ENCODE measurements around the gene HSPB6.

The HSPB6 gene

GRCh38 chr19:35752746-35753350 is 4.0 kb downstream of the HSPB6 start:
- Histone ChIP-seq H3K79me2 (ENCODE audit: insufficient read depth, low read length) (peaks cover 4% of the 10 kb centered on the region), H4K20me1 (ENCODE audit: low read depth, low read length) (no peaks in the 10 kb centered on the region), H3F3A (ENCODE audit: insufficient read depth) (no peaks in the 10 kb centered on the region), H3K27me3 (ENCODE audit: low read length) (no peaks in the 10 kb centered on the region), H3K27ac (ENCODE audit: low read depth, low read length) (no peak overlapping the region), H3K4me3 (ENCODE audit: insufficient read depth, low read length, poor library complexity, severe bottlenecking) (no peak overlapping the region), H3K9me3 (ENCODE audit: insufficient read depth, low read length) (no peaks in the 10 kb centered on the region), H3K4me2 (ENCODE audit: low read depth, low read length, poor library complexity, severe bottlenecking) (no peak overlapping the region), H3K36me3 (ENCODE audit: low read length) (no peaks in the 10 kb centered on the region), H3K9ac (ENCODE audit: low read length) (no peak overlapping the region), H2AFZ (ENCODE audit: low read depth, low read length, severe bottlenecking) (no peak overlapping the region), H3K9me2 (replicated peaks; ENCODE audit: insufficient read depth, low read length) (no peaks in the 10 kb centered on the region)
- TF ChIP-seq EZH2phosphoT487 (conservative IDR thresholded peaks at IDR 0.05; ENCODE audit: low read length) (no peak), CTCF (IDR thresholded peaks at IDR 0.05; ENCODE audit: insufficient read depth, low read length, poor library complexity, severe bottlenecking) (no peak)

- H3K36me3 ChIP-seq (ENCODE audit: low read length), result no peaks in the 10 kb centered on the region
- no peak overlapping the region for H3K4me3 ChIP-seq (ENCODE audit: insufficient read depth, low read length, poor library complexity, severe bottlenecking)
- no peaks in the 10 kb centered on the region for H3K9me2 ChIP-seq (replicated peaks; ENCODE audit: insufficient read depth, low read length)
- H3F3A ChIP-seq (ENCODE audit: insufficient read depth), result peaks cover 1% of the 10 kb centered on the region; the same call in 1 of the 2 replicates
- TF ChIP-seq CTCF (IDR thresholded peaks at IDR 0.05; ENCODE audit: insufficient read depth, low read length, poor library complexity, severe bottlenecking) (no peak), EZH2phosphoT487 (conservative IDR thresholded peaks at IDR 0.05; ENCODE audit: low read length) (no peak)
- H3K9ac ChIP-seq (ENCODE audit: low read length), result no peak overlapping the region
- H3K79me2 ChIP-seq (ENCODE audit: insufficient read depth, low read length), result peaks cover 4% of the 10 kb centered on the region
- no peak overlapping the region for H2AFZ ChIP-seq (ENCODE audit: low read depth, low read length, severe bottlenecking)
- H4K20me1 ChIP-seq (ENCODE audit: low read depth, low read length), result no peaks in the 10 kb centered on the region
- no peaks in the 10 kb centered on the region for H3K9me3 ChIP-seq (ENCODE audit: insufficient read depth, low read length)
- H3K4me2 ChIP-seq (ENCODE audit: low read depth, low read length, poor library complexity, severe bottlenecking), result no peak overlapping the region
- H3K27ac ChIP-seq (ENCODE audit: low read depth, low read length), result no peak overlapping the region
- no peaks in the 10 kb centered on the region for H3K27me3 ChIP-seq (ENCODE audit: low read length)
Observed at GRCh38 chr19:35751839-35752745, 4.7 kb downstream of the HSPB6 start.

GRCh38 chr19:35750167-35750566 is 6.7 kb downstream of the HSPB6 start:
- no peak overlapping the region; the same call in 1 of the 2 replicates for H3K9ac ChIP-seq (ENCODE audit: low read length)
- H3K4me2 ChIP-seq (ENCODE audit: low read depth, low read length, poor library complexity, severe bottlenecking), result no peak overlapping the region
- H3K36me3 ChIP-seq (ENCODE audit: low read length), result no peaks in the 10 kb centered on the region

More at GRCh38 chr19:35750167-35750566, 6.7 kb downstream of the HSPB6 start:
- H3K27me3 ChIP-seq (ENCODE audit: low read length), result no peaks in the 10 kb centered on the region
- H3K9me2 ChIP-seq (replicated peaks; ENCODE audit: insufficient read depth, low read length), result no peaks in the 10 kb centered on the region
- no peak overlapping the region for H3K27ac ChIP-seq (ENCODE audit: low read depth, low read length)
- no peak for TF ChIP-seq EZH2phosphoT487 (conservative IDR thresholded peaks at IDR 0.05; ENCODE audit: low read length)
- no peak for TF ChIP-seq CTCF (IDR thresholded peaks at IDR 0.05; ENCODE audit: insufficient read depth, low read length, poor library complexity, severe bottlenecking)
- no peak overlapping the region for H2AFZ ChIP-seq (ENCODE audit: low read depth, low read length, severe bottlenecking)
- peaks cover 11% of the 10 kb centered on the region for H3K79me2 ChIP-seq (ENCODE audit: insufficient read depth, low read length)
- H3K4me3 ChIP-seq (ENCODE audit: insufficient read depth, low read length, poor library complexity, severe bottlenecking), result no peak overlapping the region
- no peaks in the 10 kb centered on the region for H3K9me3 ChIP-seq (ENCODE audit: insufficient read depth, low read length)
- no peaks in the 10 kb centered on the region for H4K20me1 ChIP-seq (ENCODE audit: low read depth, low read length)
- H3F3A ChIP-seq (ENCODE audit: insufficient read depth), result peaks cover 6% of the 10 kb centered on the region; the same call in 1 of the 2 replicates

Measured in SU-DHL-6 (cell line).